SK-N-SH (cell line): ENCODE measurements around the gene CIDEC. TPM values are rescaled to one million over a fixed set of nuclear protein-coding genes. Genes with fewer than 3 reads are reported as not detected.

Experiments
- CTCF ChIA-PET: fragments of 300-600, 350-600 bp; formaldehyde crosslinking; extraction: SDS; loops from one replicate; lab custom pipeline; 2021; lab: Yijun Ruan, JAX
- POLR2A ChIA-PET: fragments of 350-600 bp; sonication (Branson Sonifier 250); formaldehyde crosslinking; extraction: SDS; loops from one replicate; lab custom pipeline; 2020; ENCODE audit warnings: antibody characterized with exemption, inconsistent platforms; lab: Yijun Ruan, JAX
- DNase-seq: peaks from one replicate; pipeline ENCODE4 v3.0.0; 2012
- H2AFZ ChIP-seq: fragments of 200-600 bp; sonication (generic); 2 replicates; pipeline ENCODE4 v1.8.1; 2016; ENCODE audit warnings: antibody characterized with exemption, mild to moderate bottlenecking, low read depth
- H3F3A ChIP-seq: fragments of 200-600 bp; sonication (generic); replicated peaks from 2 replicates; pipeline ENCODE3; 2016; ENCODE audit warnings: antibody characterized with exemption, mild to moderate bottlenecking; ENCODE audit not compliant: insufficient read depth
- H3K27ac ChIP-seq, 2 experiments: fragments of 200-500 bp in 1 of 2; fragments of 200-600 bp in 1 of 2; sonication (Bioruptor generic) in 1 of 2; sonication (generic), shearing (Covaris generic) in 1 of 2; 2 replicates each; pipeline versions ENCODE4 v1.5.1 to v1.6.1; 2014 to 2016; ENCODE audit warnings: low read depth in 2 of 2, inconsistent platforms in 1 of 2, low read length in 1 of 2, mild to moderate bottlenecking in 1 of 2, mixed read lengths in 1 of 2
- H3K27me3 ChIP-seq: fragments of 200-600 bp; sonication (generic), shearing (Covaris generic); 2 replicates; pipeline ENCODE4 v1.6.1; 2016; ENCODE audit warnings: mixed run types; ENCODE audit not compliant: insufficient read depth
- H3K36me3 ChIP-seq, 2 experiments: fragments of 200-500 bp in 1 of 2; fragments of 200-600 bp in 1 of 2; sonication (Bioruptor generic) in 1 of 2; sonication (generic) in 1 of 2; replicated peaks in 1 of 2; 2 replicates each; pipeline versions ENCODE3 to v1.5.1; 2014 to 2016; ENCODE audit warnings: low read length in 1 of 2, mild to moderate bottlenecking in 1 of 2; ENCODE audit not compliant: insufficient read depth in 2 of 2, control insufficient read depth in 1 of 2
- H3K4me1 ChIP-seq, 2 experiments: fragments of 200-500 bp in 1 of 2; fragments of 200-600 bp in 1 of 2; sonication (Bioruptor generic) in 1 of 2; sonication (generic), shearing (Covaris generic) in 1 of 2; 2 replicates each; pipeline versions ENCODE4 v1.5.1 to v1.6.1; 2014 to 2016; ENCODE audit warnings: low read depth in 1 of 2, low read length in 1 of 2, mixed run types in 1 of 2; ENCODE audit not compliant: insufficient read depth in 2 of 2, control insufficient read depth in 1 of 2
- H3K4me2 ChIP-seq: fragments of 200-600 bp; sonication (generic), shearing (Covaris generic); 2 replicates; pipeline ENCODE4 v1.6.1; 2017; ENCODE audit warnings: mixed run types
- H3K4me3 ChIP-seq, 2 experiments: fragments of 200-500 bp in 1 of 2; fragments of 200-600 bp in 1 of 2; sonication (Bioruptor generic) in 1 of 2; sonication (generic), shearing (Covaris generic) in 1 of 2; 2 replicates each; pipeline versions ENCODE4 v1.5.1 to v1.8.1; 2014 to 2016; ENCODE audit warnings: low read depth in 2 of 2, inconsistent platforms in 1 of 2, low read length in 1 of 2, mild to moderate bottlenecking in 1 of 2, mixed read lengths in 1 of 2, moderate library complexity in 1 of 2
- H3K79me2 ChIP-seq: fragments of 200-600 bp; sonication (generic); 2 replicates; pipeline ENCODE4 v1.8.1; 2017; ENCODE audit warnings: mild to moderate bottlenecking; ENCODE audit not compliant: insufficient read depth
- H3K9ac ChIP-seq: fragments of 200-600 bp; sonication (generic); 2 replicates; pipeline ENCODE4 v1.6.1; 2017; ENCODE audit warnings: mixed run types
- H3K9me2 ChIP-seq: fragments of 200-600 bp; sonication (generic); 2 replicates; pipeline ENCODE4 v1.6.1; 2017; ENCODE audit warnings: mixed run types
- H3K9me3 ChIP-seq: fragments of 200-600 bp; sonication (generic); 2 replicates; pipeline ENCODE4 v1.6.1; 2017; ENCODE audit warnings: mixed run types, mild to moderate bottlenecking, moderate library complexity
- H4K20me1 ChIP-seq: fragments of 200-600 bp; sonication (generic); 2 replicates; pipeline ENCODE4 v1.6.1; 2017; ENCODE audit warnings: mild to moderate bottlenecking, mixed run types; ENCODE audit not compliant: insufficient read depth
- CTCF ChIP-seq: fragments of 200-600 bp; sonication (generic); IDR thresholded peaks from 2 replicates; pipeline ENCODE4 v1.6.1; 2017; ENCODE audit warnings: antibody characterized with exemption, mild to moderate bottlenecking, moderate library complexity
- ELF1 ChIP-seq: IDR thresholded peaks from 2 replicates; pipeline ENCODE4 v1.4.0; 2012
- EP300 ChIP-seq, 2 experiments: IDR thresholded peaks; 2 replicates each; pipeline versions ENCODE4 v1.4.0 to v1.6.1; 2012; ENCODE audit warnings: borderline replicate concordance in 1 of 2, low read depth in 1 of 2, low read length in 1 of 2
- FOXJ3 ChIP-seq: sonication (generic); formaldehyde crosslinking; IDR thresholded peaks from 2 replicates; pipeline ENCODE4 v1.5.1; 2020; ENCODE audit warnings: mild to moderate bottlenecking, missing genetic modification reagents
- FOXM1 ChIP-seq: IDR thresholded peaks from 2 replicates; pipeline ENCODE4 v1.4.0; 2012; ENCODE audit warnings: low read depth, mild to moderate bottlenecking
- GATA2 ChIP-seq: sonication (generic); formaldehyde crosslinking; IDR thresholded peaks from 2 replicates; pipeline ENCODE4 v1.5.0; 2020; ENCODE audit warnings: mild to moderate bottlenecking, missing genetic modification reagents
- IRF3 ChIP-seq: fragments of 150-350 bp; IDR thresholded peaks from 2 replicates; pipeline ENCODE4 v1.6.1; 2016; ENCODE audit warnings: mild to moderate bottlenecking, low read depth, low read length
- MEF2A ChIP-seq: IDR thresholded peaks from 2 replicates; pipeline ENCODE4 v1.4.0; 2012; ENCODE audit warnings: low read depth, borderline replicate concordance
- NRF1 ChIP-seq: IDR thresholded peaks from 2 replicates; pipeline ENCODE4 v1.6.1; 2012; ENCODE audit warnings: low read depth, mild to moderate bottlenecking, low read length
- REST ChIP-seq: IDR thresholded peaks from 2 replicates; pipeline ENCODE4 v1.6.1; 2012; ENCODE audit warnings: mild to moderate bottlenecking, low read depth, low read length, moderate library complexity
- SIN3A ChIP-seq: IDR thresholded peaks from 2 replicates; pipeline ENCODE4 v1.6.1; 2012; ENCODE audit warnings: low read depth, mild to moderate bottlenecking, low read length, moderate library complexity, borderline replicate concordance
- SMC3 ChIP-seq: IDR thresholded peaks from 2 replicates; pipeline ENCODE4 v1.6.1; 2012; ENCODE audit warnings: low read depth, low read length, improper control_type of control experiment
- USF2 ChIP-seq: fragments of 150-350 bp; IDR thresholded peaks from 2 replicates; pipeline ENCODE4 v1.6.1; 2017; ENCODE audit warnings: antibody characterized with exemption, low read length, low read depth, borderline replicate concordance
- YY1 ChIP-seq: IDR thresholded peaks from 2 replicates; pipeline ENCODE4 v1.4.0; 2012; ENCODE audit warnings: low read depth, mild to moderate bottlenecking
- WGBS: methylation state at CpG from one replicate; pipeline ENCODE4 v1.1.6; 2017; ENCODE audit warnings: low lambda C conversion rate; 5-methylcytosine and 5-hydroxymethylcytosine counted together
- polyA plus RNA-seq, 3 experiments: library from polyadenylated mRNA; depleted of rRNA; stranded (reverse); fragments of >200 nt; gene quantifications; 2 replicates each; pipeline ENCODE4 v1.2.3, GENCODE V29; 2012

CIDEC gene
- polyA plus RNA-seq, 1 of the 3 experiments (the other 2 are of a cell fraction), result not detected

- Histone ChIP-seq H3K9ac (no peak overlapping the region), H3K9me3 (no peaks in the 10 kb centered on the region), H3K4me2 (no peak overlapping the region), H3K27ac (no peak overlapping the region), H3F3A (peaks cover 3% of the 10 kb centered on the region), H3K4me1 (peaks cover 0 to 3% of the 10 kb centered on the region in 2 experiments; a peak in 1 of 4 replicates), H3K79me2 (peaks cover 13% of the 10 kb centered on the region; the same call in 1 of the 2 replicates), H4K20me1 (no peaks in the 10 kb centered on the region), H3K27me3 (no peaks in the 10 kb centered on the region), H3K9me2 (no peaks in the 10 kb centered on the region), H3K4me3 (no peak overlapping the region), H3K36me3 (peaks cover 13 to 25% of the 10 kb centered on the region in 2 experiments), H2AFZ (no peak overlapping the region)
- WGBS, result 91% methylated on average over 3 of the region's 4 CpGs
- no peak for TF ChIP-seq SMC3
- TF ChIP-seq GATA2 (CRISPR knock-in tag), result no peak
- no peak for TF ChIP-seq SIN3A
- no peak for TF ChIP-seq REST
- TF ChIP-seq USF2, result no peak
- no peak for TF ChIP-seq YY1
- TF ChIP-seq ELF1, result no peak
- TF ChIP-seq NRF1, result no peak
- no peak for TF ChIP-seq EP300 (IDR thresholded peaks at IDR 0.05; ENCODE audit: borderline replicate concordance in 1 of 2, low read depth in 1 of 2, low read length in 1 of 2)
- no peak for TF ChIP-seq CTCF
- TF ChIP-seq FOXJ3 (CRISPR knock-in tag), result no peak
- no peak for TF ChIP-seq IRF3
- no peak for TF ChIP-seq MEF2A
- TF ChIP-seq FOXM1, result no peak
- POLR2A ChIA-PET, result interaction anchor here (0.5 kb wide), 1 partner anchor 63 kb away, joined by 4 read pairs; no protein-coding TSS in a partner anchor
- no peak for DNase-seq
- CTCF ChIA-PET, result no interaction called here
These were observed 41.2 kb downstream of the CIDEC start for GRCh38 chr3:9838856-9839255.
